Hematopoietic multipotent progenitor cell treated with erythropoietin and hydrocortisone succinate and interleukin-3 and kit ligand, for 15 days (in vitro differentiated cells): ENCODE results near the gene NAP1L4.
"Not testable (repeated sequence)": the region's sequence is repeated elsewhere in the genome, so short reads cannot be mapped to it uniquely, and the experiment has no call there.

Experiments
- DNase-seq: peaks from one replicate; pipeline ENCODE4 v3.0.0-alpha.2; 2015; ENCODE audit warnings: low spot score

The NAP1L4 gene

DNA sequence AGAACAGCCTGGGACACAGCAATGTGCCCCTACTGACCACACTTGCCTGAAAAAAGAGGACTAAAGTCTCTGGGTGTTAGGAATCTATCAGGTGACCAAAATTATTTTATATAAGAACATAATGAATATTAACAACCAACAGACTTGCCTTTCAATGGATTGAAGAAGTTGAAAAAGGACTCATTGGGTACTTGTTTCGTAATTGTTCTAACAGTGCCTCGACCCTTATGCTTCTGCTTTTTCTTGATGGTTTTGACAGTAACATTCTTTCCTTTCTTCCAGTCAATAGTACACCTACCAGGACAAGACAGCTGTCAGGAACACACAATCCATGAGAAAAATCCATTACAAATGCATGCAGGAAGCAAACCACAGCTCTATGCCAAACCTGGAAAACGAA is 33.9 kb downstream of the NAP1L4 start:
- no peak for DNase-seq

DNA sequence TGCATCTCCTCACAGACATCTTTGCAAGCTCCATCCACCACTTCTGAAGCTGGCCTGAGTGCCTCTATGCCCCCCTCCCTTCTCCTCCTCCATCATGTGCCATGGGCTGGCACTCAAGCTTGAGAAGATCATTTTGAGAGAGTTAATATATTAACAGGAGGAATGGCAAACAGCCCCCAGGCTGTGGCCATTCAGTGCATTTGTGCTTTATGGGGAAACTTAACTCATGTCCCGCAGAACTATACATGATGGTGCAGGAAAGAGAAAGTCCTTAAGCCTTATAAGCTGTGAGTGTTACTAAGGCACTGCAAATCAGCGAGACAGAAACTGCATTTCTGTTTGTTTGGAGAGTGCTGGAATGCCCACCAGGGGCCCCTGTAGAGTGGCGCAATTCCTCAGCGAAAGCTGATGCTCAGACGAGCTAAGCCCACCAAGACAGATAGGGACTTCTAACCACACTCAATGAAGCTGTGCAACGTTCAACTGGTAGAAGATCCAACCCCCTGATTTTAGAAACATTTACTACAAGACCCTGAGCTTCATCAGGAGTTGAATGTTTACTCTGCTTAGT is 36.1 kb downstream of the NAP1L4 start:
- DNase-seq, result no peak

DNA sequence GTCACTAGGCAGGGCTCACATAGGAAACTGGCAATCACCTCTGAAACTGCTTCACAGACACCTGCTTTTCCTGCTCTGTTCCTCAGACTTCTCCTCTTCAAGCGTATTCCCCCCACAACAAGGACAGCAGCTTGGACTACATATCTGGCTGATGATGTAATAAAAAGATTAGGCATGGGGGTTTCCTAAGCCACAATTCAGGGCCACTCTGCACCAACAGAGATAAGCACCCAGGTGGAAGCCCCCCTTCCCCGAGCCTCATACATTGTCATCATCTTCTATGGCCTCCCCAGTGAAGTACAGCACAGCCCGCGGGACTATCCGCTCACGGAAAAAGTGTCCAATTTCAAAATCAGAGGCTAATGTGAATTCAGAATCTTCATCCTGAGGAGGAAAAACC is 37.9 kb downstream of the NAP1L4 start:
- no peak for DNase-seq

DNA sequence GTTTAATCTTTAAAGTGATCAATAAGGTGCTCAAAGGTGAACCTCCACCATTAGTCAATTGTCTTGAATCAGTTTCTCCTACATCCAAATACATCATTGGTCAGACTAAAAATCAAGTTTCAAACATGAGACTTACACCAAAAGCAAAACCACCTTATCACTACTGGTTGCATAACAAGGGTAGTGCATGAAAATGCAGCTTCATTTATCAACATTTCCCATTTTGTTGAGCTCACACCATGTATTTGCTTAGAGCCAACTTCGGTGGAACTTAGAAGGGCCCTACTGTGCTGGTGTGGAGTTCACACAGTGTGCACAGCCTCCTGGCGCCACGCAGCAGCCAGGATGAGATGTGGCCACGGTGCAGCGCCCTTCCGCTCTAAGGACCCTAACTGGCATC is 39.8 kb downstream of the NAP1L4 start:
- DNase-seq, result no peak

DNA sequence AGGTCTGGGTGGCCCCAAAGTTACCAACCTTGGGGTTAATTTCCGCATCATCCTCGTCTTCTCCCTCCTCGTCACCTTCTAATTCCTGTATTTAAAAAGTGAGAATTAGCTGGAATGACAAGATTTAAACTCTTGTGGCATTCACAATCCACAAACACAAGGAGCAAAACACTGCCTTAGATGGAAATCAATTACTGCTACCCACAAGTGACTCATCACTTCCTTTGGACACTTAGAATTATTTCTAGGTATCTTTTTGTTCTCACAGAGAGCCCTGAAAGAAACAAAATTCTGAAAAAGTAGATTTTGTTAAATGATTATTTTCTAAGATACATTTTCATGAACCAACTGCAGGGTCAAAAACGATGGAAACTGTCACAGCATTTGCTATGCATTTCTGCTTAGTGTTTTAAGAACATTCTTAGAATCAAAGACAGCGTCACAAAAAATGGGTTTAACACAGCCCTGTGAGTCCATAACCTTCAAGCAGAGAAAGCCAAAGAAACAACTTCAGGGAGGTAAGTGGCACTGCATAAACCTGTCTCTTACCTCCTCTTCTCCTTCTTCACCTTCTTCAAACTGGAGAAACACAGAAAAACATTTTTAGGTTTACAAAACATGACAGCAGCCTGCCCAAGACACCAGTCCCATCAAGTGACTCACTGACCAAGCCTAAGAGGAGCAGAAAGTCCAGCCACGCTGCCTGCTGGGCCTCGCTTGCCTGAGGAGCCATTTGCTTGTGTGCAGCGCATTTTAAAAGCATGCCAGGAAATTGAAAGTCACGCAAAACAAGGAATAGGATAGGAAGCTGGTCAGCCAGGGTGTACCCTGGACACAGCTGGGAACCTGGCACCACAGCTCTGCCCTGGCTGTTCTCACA is 40.7 kb downstream of the NAP1L4 start:
- no peak for DNase-seq

DNA sequence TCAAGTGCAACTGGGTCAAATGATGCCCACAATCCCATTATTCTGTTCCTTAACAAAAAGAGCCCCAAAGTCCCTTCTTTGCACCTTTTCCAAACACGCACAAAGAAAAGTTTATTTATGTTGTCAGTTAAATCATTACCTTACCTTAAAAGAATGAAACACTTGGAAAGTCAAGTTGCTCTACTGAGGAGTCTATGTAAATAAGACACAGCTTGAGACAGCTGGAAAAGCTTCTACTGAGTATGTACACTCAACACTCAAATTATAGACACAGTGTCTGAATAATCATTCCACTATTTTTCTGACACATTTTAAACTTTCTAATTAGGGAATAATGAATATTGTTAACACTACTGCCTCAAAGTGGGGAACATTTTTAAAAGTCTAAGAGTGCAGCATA is 41.3 kb downstream of the NAP1L4 start:
- no peak for DNase-seq

DNA sequence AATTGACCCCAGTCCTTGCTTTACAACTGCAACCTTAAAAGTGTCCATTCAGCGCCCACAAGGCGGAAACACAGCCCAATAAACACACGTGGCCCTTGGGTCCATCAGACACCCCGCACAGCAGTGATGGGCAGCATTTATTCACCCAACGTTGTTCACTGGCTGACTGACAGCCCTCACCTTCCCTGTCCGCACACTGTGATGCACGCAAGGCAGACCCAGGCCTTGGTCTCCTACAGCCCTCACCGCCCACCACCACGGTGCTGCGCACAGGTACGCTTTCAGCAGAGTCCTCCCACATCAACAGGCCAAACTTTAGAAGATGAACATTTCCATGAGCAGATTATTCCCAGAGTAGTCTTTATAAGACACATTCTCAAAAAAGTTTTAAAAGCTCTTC is 42.2 kb downstream of the NAP1L4 start:
- no peak for DNase-seq

DNA sequence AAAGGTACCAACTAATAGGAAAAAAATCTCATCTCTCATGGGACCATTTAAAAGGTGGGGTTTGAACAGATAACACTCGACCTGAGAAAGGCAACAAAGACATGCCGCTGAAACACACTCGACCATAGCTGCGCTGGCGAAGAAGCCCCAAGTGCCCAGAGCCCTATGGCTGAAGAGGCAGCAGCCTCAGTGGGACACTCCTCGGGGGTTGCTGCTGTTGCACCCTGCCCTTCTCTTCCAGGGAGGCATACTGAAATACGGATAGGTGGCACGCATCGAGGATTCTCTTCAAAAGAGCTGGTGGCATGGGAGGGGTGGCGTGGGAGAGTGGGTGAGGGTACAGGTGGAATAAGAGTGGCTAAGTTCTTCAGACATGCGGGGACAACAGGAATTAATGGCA is 44.4 kb downstream of the NAP1L4 start:
- no peak for DNase-seq

DNA sequence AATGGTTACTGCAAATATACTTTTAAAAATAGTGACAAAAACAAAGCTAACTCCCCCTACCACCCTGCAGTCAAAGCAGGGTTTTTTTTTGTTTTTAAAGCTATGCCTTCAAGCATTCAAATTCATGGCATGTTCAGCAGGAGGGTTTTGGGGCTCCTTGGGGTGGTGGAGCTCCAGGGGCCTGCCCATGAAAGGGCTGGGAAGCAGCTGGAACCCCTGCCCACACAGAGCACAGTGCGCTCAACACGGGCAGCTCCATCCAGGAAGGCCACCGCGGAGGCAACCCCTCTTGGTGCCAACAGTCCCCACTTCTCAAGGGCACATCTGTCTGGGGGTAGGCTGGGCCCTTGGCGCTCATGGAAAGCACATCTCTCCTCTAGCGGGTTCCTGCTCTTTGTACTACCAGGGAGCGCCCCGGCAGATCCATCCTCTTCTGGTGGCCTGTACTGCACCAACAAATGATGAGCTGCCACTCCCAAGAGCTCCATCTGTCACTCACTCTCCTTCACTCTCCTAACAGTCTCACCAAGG is 46.3 kb downstream of the NAP1L4 start:
- DNase-seq, result no peak

DNA sequence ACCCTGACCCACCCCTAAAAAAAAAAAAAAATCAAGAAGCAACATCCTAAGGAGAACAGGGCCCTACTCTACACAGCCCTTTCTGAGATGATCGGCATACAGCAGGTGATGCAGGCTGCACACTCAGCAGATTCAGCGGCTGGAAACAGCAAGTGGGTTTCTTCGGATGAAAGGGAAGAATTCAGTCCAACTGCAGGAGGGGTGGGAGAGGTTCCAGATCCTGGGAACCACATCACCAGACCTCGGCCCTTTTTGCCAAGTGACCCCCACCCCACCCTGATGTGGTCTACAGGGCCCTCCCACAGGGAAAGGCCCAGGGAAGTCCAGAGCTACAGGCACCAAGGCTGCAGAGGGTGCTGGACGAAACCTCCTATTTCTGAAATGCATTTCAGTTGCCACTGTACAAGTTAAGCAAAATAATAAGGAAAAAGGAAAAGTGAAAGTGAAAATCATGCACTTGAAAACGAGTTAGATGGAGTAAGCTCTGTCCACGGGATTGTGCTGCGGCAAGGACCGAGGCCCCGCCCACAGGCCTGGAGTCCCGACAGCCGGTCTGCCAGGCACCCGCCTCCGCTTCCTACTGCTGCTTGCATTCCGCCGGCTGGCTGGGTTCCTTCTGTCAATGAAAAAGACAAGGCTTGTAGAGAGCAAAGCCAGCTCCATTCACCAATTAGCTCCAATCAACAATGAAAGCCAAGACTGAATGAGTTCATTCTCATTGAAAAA is 46.9 kb downstream of the NAP1L4 start:
- no peak for DNase-seq

DNA sequence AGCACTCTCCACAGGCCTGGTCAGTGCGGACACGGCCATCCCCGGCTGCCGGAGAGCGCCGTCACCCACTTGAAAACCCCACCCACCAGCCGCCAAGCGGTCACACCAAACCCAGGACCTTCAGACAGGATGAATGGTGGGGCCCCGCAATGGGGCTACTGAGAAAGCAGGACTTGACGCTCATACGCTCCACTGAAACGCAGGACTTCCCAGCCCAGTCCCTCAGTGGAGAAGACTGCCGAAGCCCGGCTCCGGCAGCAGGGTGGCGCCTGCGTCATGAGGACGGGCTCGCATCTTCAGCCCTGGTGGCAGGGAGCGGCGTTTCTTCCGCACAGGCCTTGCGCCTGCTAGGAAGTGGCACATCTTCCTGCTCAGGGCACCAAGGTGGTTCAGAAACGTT is 47.6 kb downstream of the NAP1L4 start:
- no peak for DNase-seq

DNA sequence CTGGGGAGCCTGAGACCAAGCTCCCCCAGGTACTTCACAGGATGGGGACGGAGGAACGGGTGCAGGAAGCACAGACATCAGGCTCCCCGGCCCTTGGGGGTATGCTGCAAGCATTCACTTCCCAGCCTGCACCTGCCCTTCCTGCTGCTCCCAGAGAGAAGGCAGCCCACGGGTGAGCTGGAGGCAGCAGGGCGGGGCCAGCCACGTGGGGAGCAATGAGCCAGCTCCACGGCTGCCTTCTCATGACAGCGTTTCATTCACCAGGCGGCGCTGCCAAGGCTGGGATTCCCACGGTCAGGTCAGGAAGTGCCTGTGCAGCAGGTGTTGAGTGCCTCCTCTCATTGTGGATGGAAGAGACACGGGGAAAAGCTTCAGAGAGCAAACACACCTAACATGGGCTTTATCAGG is 48.4 kb downstream of the NAP1L4 start:
- no peak for DNase-seq

DNA sequence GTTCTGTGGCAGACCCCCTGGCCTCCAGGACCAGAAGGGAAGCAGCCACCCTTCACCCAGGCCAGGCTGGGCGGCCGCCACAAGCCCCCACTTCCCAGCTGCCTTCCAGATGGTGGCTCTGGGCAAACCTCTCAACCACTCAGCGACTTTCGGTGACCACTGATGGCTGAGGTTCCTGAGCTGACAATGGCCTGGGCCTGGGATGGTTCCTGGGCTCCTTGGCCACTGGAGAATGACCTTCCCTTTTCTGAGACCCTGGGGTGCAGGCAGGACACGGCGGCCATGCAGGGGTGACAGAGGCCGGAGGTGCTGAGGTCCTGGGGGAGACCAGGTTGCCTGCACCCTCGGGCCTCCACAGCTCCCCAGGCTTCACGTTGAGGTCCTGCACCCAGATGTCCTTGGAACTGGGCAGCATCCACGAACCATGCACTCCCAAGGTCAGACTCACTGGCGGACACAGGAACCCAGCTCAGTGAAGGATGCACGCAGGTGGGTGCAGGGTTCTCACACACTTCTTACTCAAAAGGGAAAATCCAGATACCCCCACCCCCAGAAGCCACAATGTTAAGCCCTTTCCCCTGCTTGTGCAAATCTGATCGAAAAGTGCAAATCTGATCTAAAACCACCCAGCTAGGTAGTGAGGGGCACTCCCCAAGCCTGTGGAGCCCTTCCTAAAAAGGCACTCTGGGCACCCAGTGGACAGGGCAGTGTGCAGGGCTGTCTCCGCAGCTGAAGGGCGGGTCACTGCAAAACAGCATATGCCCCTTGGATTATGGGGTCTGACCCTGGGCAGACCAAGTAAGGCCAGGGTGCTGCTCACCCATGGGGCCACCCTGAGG is 49.0 kb downstream of the NAP1L4 start:
- no peak for DNase-seq

DNA sequence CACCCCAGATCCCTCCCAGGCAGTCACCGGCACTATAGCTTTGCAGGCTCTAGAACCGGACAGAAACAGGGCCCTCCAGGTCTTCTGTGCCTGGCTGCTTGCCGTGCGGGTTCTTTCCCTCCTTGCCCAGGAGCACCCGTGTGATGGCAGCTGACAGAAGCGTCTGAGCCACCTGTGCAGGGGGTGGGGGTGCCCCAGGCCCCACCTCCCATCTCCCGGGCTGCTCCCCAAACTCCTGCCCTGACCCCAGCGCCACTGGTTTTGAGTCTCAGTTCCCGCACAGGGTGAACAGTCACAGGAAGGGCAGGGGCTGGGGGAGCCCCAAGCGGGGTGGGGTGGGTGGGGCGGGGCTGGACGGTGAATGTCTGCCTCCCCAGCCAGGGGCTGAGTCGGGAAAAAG is 49.7 kb downstream of the NAP1L4 start:
- DNase-seq, result no peak

DNA sequence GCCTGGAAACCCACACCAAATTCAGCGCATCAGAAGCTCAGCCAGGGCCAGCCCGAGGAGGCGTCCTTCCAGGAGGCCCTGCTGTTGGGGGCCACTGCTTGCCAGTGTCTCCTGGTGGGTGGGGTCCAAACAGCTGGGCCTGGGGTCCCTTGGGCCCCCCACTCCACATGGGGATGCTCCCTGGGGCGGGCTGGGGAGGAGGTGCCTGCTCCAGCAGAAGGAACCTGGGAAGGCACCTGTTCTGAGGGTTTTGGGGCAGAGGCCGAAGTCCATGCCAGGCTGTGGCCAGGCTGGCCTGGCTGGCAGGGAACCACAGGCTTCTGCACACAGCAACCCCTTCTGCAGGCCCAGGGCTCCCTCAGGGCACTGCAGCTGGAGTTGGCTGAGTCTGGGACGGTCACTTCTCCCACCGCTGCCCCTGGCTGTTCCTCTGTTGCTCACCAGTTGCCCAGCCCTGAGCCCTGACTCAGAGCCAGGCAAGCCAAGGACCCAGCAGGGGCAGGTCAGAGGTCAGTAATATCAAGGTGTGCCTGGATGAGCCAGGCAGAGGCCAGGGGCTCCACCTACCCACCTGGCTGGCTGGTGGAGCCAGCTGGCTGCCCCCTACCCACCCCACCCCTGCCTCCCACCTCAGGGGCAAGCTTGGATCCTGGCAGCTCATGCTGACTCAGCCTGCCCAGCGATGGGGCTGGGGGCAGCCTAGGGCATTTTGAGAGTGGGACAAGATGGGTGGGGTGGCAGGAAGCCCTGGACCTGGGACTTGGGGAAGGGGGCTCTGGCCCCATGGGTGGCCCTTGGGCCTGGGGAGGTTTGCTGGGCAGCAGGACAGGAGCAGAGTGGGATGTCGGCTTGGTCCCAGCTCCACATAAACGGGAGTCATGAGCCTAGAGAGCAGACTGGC is 51.0 kb downstream of the NAP1L4 start:
- DNase-seq, result no peak

DNA sequence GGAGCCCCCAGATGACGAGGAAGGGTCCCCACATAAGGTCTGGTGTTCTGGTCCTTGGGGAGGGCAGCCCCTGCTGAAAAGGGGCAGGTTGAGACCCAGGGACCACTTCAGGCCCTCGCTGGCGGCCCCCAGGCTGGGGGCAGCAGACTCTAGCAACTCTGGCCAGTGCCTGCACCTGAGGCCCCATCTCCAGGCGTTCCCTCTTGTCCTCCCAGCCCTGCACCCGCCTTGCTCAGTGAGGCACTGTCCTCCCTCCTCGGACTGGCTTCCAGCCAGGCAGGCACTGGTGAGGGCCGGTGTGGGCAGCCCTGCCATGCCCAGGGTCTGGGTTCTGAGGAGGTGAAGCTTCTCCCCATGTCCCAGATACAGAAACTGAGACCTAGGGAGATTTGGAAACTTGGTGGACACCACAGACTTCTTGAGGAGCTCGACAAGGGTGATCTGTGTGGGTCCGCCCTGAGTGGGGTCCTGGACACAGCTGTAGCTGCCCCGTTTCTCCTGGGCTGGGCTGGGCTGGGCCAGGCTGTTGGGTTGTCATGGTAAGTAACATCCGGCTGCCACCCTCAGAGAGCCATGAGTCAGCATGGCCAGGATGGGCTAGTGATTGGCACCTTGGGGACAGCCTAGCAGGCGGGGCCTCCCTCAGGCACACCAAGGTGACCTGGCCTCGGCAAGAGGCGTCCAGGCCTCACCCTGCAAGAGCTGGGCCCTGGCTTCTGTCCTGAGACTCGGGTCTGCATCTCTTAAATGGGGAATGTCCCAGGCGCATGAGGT is 51.8 kb downstream of the NAP1L4 start:
- peak; percentile 73 for DNase-seq

DNA sequence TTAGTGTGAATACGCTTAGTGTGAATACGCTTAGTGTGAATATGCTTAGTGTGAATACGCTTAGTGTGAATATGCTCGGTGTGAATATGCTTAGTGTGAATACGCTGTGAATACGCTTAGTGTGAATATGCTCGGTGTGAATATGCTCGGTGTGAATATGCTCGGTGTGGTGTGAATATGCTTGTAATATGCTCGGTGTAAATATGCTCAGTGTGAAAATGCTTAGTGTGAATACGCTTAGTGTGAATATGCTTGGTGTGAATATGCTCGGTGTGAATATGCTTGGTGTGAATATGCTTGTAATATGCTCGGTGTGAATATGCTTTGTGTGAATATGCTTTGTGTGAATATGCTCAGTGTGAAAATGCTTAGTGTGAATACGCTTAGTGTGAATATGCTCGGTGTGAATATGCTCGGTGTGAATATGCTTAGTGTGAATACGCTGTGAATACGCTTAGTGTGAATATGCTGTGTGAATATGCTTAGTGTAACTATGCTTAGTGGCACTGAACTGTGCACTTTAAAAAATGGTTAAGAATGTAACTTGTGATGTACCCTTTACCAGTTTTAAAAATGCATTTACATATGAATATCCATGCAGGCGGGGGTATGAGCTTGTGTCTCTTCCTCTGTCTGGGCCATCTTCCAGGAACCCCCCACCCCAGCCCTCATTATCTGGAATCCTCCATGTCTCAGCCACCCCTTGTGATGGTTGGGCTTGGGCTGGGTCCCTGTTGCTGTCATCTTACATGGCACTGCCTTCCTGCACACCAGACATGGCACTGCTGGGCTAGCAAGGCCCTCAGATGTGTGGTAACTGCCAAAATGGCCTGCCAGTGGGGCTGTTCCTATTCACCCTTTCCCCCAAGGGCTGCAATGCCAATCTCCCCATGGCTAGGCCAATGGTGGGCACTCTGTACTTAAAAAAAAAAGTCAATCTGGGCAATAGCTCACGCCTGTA is 53.4 kb downstream of the NAP1L4 start:
- DNase-seq, result not testable (repeated sequence)

DNA sequence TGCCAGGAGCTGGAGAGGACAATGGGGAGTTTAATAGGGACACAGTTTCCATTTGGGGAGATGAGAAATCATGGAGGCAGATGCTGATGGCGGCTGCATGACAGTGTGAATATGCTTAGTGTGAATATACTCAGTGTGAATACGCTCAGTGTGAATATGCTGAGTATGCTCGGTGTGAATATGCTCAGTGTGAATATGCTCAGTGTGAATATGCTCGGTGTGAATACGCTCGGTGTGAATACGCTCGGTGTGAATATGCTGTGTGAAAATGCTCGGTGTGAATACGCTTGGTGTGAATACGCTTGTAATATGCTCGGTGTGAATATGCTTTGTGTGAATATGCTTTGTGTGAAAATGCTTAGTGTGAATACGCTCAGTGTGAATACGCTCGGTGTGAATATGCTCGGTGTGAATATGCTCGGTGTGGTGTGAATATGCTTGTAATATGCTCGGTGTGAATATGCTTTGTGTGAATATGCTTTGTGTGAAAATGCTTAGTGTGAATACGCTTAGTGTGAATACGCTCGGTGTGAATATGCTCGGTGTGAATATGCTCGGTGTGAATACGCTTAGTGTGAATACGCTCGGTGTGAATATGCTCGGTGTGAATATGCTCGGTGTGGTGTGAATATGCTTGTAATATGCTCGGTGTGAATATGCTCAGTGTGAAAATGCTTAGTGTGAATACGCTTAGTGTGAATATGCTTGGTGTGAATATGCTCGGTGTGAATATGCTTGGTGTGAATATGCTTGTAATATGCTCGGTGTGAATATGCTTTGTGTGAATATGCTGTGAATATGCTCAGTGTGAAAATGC is 54.3 kb downstream of the NAP1L4 start:
- not testable (repeated sequence) for DNase-seq
